BE2C (cell line): ENCODE data around the gene ARL8A. TPM values are rescaled to one million over a fixed set of nuclear protein-coding genes. Genes with fewer than 3 reads are reported as not detected.
"Not testable (repeated sequence)": the region's sequence is repeated elsewhere in the genome, so short reads cannot be mapped to it uniquely, and the experiment has no call there.

Experiments
- DNase-seq: peaks from one replicate; pipeline ENCODE4 v3.0.0-alpha.2; 2020
- H3K27me3 ChIP-seq: fragments of 250-450 bp; sonication (Bioruptor Pico); 2 replicates; pipeline ENCODE4 v1.5.1; 2020; ENCODE audit warnings: mild to moderate bottlenecking
- H3K36me3 ChIP-seq: fragments of 250-450 bp; sonication (Bioruptor Pico); 2 replicates; pipeline ENCODE4 v1.5.1; 2020; ENCODE audit warnings: mild to moderate bottlenecking
- H3K4me1 ChIP-seq: fragments of 250-450 bp; sonication (Bioruptor Pico); 2 replicates; pipeline ENCODE4 v1.5.1; 2020
- H3K4me3 ChIP-seq: 2 replicates; pipeline ENCODE4 v1.5.1; 2011; ENCODE audit warnings: low read depth, low read length
- H3K9me3 ChIP-seq: fragments of 250-450 bp; sonication (Bioruptor Pico); 2 replicates; pipeline ENCODE4 v1.5.1; 2020
- polyA plus RNA-seq: library from polyadenylated mRNA; unstranded; fragments of >200 nt; gene quantifications from one replicate; pipeline ENCODE4 v1.2.1, GENCODE V29; 2012; ENCODE audit warnings: low read depth, missing spikeins; ENCODE audit not compliant: insufficient read length, insufficient read depth
- TF ChIP-seq, protein P1 (sequence below): IDR thresholded peaks from 2 replicates; pipeline ENCODE4 v1.5.1; 2012; ENCODE audit warnings: mild to moderate bottlenecking, low read depth, low read length

Gene ARL8A
- 71.3 TPM for polyA plus RNA-seq

- no peaks in the 10 kb centered on the region for H3K36me3 ChIP-seq
- peak within 1 kb of the TSS; percentile 79 for H3K4me3 ChIP-seq
- TF ChIP-seq, protein P1, sequence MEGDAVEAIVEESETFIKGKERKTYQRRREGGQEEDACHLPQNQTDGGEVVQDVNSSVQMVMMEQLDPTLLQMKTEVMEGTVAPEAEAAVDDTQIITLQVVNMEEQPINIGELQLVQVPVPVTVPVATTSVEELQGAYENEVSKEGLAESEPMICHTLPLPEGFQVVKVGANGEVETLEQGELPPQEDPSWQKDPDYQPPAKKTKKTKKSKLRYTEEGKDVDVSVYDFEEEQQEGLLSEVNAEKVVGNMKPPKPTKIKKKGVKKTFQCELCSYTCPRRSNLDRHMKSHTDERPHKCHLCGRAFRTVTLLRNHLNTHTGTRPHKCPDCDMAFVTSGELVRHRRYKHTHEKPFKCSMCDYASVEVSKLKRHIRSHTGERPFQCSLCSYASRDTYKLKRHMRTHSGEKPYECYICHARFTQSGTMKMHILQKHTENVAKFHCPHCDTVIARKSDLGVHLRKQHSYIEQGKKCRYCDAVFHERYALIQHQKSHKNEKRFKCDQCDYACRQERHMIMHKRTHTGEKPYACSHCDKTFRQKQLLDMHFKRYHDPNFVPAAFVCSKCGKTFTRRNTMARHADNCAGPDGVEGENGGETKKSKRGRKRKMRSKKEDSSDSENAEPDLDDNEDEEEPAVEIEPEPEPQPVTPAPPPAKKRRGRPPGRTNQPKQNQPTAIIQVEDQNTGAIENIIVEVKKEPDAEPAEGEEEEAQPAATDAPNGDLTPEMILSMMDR: no peak
- peak; percentile 78 for DNase-seq
- no peaks in the 10 kb centered on the region for H3K9me3 ChIP-seq
- no peaks in the 10 kb centered on the region for H3K27me3 ChIP-seq
- H3K4me1 ChIP-seq: no peaks in the 10 kb centered on the region
Observed at GRCh38 chr1:202144402-202145067, at the start of gene ARL8A. Gene ARL8A, minus strand, starts transcription at chr1:202144737. Its CDS starts 165 bp downstream, at chr1:202144572.

DNA sequence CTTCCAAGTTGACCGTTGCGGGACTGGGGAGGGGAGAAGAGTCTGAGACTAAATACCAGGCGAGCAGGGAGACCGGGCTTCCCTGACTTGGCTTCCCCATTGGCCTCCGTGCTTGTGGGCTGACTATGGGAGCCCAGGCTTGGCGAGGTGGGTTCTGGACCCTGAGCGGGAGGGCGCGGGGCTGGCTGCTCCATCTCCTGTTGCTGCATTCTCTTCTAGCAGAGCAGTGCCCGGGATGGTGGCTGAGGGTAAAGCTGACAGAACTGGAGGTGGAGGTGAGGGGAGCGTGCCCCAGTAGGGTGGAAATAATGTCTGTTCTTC is 49.8 kb upstream of the ARL8A start:
- no peaks in the 10 kb centered on the region for H3K9me3 ChIP-seq
- H3K4me3 ChIP-seq: no peak overlapping the region
- H3K27me3 ChIP-seq: peaks cover 15% of the 10 kb centered on the region
- H3K4me1 ChIP-seq: no peaks in the 10 kb centered on the region
- no peak for DNase-seq
- H3K36me3 ChIP-seq: no peaks in the 10 kb centered on the region
- TF ChIP-seq, protein P1: no peak

DNA sequence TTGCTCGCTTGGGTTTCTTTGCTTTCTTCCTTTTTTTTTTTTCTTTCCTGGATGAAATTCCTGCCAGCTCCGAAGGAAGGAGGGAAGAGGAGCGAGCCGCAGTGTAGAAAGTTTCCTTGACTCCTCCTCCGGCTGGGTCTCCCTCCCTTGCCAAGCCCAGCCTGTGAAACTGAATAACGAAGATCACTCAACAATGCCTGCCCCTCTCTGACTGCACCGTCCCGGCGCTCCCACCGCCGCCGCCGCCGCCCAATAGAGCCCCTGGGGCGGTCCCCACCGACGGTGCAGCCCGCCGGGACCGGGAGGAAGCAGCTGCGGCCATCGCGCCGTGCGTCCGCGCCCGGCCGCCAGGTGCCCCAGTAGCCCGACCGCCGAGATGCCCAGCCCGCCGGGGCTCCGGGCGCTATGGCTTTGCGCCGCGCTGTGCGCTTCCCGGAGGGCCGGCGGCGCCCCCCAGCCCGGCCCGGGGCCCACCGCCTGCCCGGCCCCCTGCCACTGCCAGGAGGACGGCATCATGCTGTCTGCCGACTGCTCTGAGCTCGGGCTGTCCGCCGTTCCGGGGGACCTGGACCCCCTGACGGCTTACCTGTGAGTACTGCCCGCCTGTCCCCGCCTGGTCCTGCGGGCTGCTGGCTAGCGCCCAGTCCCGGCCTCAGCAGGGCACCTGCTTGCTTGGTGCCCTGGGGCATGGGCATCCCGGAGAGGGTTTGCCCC is 49.2 kb upstream of the ARL8A start, which contains the start of gene LGR6:
Gene LGR6, plus strand, starts transcription at position 186 of the 714 bp plus-strand sequence. Its CDS starts 191 bp downstream, at position 377.
- H3K4me3 ChIP-seq: peak within 1 kb of the TSS; percentile 8; the same call in 1 of the 2 replicates

DNA sequence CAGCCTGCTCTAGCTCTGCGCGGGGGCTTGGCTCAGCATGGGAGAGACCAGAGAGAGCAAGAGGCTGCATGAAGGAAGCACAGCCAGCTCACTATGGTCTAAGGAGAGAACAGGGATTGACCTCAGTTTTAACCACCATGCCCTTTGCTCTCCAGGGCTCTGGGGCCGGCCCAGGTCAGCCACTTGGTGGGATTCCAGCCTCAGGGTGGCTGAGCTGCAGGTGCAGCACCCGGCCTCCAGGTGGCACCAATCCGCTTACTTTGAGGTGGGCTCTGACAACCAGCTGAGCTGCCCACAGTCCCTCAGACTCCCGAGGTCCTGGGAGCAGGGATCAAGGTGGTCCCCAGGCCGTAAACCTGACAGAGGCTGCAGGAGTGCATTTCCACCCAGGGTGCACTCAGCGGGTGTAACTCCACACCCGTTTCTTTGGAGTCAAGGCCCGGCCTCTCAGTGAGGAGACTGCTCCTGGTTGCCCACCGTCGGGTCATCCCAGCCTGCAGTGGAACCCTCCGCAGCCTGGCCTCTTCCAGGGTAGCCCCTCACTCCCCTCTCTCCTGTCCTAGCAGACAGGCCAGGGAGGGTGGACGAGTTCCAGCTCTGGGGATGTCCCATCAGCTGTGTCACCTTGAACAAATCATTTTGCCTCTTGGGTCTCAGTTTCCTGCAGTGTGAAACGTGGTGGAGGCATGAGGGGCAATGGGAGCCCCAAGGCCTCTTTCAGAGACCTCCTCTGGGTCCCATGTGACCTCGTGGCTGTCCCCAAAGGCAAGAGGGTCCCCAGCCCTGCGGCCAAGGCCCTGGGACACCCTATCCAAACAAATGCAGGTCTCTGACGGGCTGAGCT is 48.5 kb upstream of the ARL8A start:
- peak; percentile 79 for DNase-seq
- peaks cover 15% of the 10 kb centered on the region for H3K27me3 ChIP-seq

More for the DNA sequence above, 49.2 kb upstream of the ARL8A start, which contains the start of gene LGR6:
- Histone ChIP-seq H3K36me3 (no peaks in the 10 kb centered on the region), H3K4me1 (no peaks in the 10 kb centered on the region), H3K9me3 (no peaks in the 10 kb centered on the region), H3K27me3 (peaks cover 15% of the 10 kb centered on the region)
- TF ChIP-seq, protein P1: no peak
- no peak for DNase-seq

GRCh38 chr1:202191391-202191790 is 46.9 kb upstream of the ARL8A start:
- H3K27me3 ChIP-seq: peaks cover 15% of the 10 kb centered on the region

More for the DNA sequence above, 48.5 kb upstream of the ARL8A start:
- Histone ChIP-seq H3K4me3 (peak overlapping the region; percentile 8; the same call in 1 of the 2 replicates), H3K36me3 (no peaks in the 10 kb centered on the region), H3K9me3 (no peaks in the 10 kb centered on the region), H3K4me1 (no peaks in the 10 kb centered on the region)
- TF ChIP-seq, protein P1: peak; percentile 88

More at GRCh38 chr1:202191391-202191790, 46.9 kb upstream of the ARL8A start:
- H3K4me1 ChIP-seq, DNase-seq, H3K4me3 ChIP-seq, H3K9me3 ChIP-seq, H3K36me3 ChIP-seq: not testable (repeated sequence)
